ENCODE data around the gene ZSCAN22. TPM values are rescaled to one million over a fixed set of nuclear protein-coding genes. Genes with fewer than 3 reads are reported as not detected.

ZSCAN22 gene
- total and polyA plus RNA-seq, 2 of the 13 experiments (the other 11 are each of a cell fraction or from before 2014, with no cell fraction given), result 2.5 to 3.5 TPM

DNA sequence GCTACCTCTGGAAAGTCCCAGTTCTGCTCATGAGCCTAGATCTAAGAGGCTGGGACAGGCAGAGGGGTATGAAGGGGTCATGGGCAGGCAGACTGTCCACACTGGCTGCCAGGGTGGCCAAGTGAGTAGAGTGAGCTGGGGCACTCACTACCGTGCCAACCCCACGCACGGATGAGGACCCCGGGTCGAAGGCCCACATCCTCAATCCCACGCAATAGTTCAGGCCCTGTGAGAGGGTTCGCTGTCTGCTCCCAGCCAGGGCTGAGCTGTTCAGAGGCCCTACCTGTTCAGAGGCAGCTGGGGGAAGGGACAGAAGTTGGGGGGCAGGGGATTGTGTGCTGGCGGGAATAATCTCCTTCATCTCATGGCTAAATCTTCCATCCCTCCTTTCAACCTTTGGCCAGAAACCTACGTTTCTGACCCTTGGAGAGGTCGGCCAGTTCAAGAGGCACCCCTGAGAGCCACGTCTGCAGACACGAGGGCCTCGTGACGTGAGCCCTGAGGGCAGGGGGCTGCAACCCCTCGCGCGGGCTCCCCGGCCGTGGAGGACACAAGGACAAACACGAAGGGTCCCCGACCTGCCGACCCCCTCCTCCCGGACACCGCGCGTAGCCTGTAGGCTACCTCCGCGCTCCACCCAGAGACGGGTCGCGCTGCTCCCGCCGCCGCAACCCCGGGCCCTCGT lies 59.2 kb downstream of the ZSCAN22 start (continued):
- TF ChIP-seq ZBTB4 (CRISPR knock-in tag; IDR thresholded peaks at IDR 0.05; ENCODE audit: borderline replicate concordance) (no peak), FOXO4 (CRISPR knock-in tag; conservative IDR thresholded peaks at IDR 0.05) (no peak), ZNF639 (CRISPR knock-in tag; conservative IDR thresholded peaks at IDR 0.05) (no peak), ZNF382 (CRISPR knock-in tag; IDR thresholded peaks at IDR 0.05; ENCODE audit: borderline replicate concordance) (no peak), FOXK1 (CRISPR knock-in tag; IDR thresholded peaks at IDR 0.05; ENCODE audit: borderline replicate concordance, low read depth) (no peak), ATF7 (IDR thresholded peaks at IDR 0.05) (no peak), ATF7 (CRISPR knock-in tag; IDR thresholded peaks at IDR 0.05) (no peak), SNRNP70 (IDR thresholded peaks at IDR 0.05; ENCODE audit: low read depth, low read length) (no peak), TCF7L2 (IDR thresholded peaks at IDR 0.05; ENCODE audit: low read depth, low read length) (no peak), NFE2L2 (IDR thresholded peaks at IDR 0.05; ENCODE audit: low read length) (no peak), ZNF446 (CRISPR knock-in tag; IDR thresholded peaks at IDR 0.05) (no peak), RXRA (CRISPR knock-in tag; IDR thresholded peaks at IDR 0.05) (no peak), FLYWCH1 (CRISPR knock-in tag; IDR thresholded peaks at IDR 0.05) (no peak), ZNF235 (CRISPR knock-in tag; IDR thresholded peaks at IDR 0.05; ENCODE audit: borderline replicate concordance) (no peak)
- TF ChIP-seq, protein P1, sequence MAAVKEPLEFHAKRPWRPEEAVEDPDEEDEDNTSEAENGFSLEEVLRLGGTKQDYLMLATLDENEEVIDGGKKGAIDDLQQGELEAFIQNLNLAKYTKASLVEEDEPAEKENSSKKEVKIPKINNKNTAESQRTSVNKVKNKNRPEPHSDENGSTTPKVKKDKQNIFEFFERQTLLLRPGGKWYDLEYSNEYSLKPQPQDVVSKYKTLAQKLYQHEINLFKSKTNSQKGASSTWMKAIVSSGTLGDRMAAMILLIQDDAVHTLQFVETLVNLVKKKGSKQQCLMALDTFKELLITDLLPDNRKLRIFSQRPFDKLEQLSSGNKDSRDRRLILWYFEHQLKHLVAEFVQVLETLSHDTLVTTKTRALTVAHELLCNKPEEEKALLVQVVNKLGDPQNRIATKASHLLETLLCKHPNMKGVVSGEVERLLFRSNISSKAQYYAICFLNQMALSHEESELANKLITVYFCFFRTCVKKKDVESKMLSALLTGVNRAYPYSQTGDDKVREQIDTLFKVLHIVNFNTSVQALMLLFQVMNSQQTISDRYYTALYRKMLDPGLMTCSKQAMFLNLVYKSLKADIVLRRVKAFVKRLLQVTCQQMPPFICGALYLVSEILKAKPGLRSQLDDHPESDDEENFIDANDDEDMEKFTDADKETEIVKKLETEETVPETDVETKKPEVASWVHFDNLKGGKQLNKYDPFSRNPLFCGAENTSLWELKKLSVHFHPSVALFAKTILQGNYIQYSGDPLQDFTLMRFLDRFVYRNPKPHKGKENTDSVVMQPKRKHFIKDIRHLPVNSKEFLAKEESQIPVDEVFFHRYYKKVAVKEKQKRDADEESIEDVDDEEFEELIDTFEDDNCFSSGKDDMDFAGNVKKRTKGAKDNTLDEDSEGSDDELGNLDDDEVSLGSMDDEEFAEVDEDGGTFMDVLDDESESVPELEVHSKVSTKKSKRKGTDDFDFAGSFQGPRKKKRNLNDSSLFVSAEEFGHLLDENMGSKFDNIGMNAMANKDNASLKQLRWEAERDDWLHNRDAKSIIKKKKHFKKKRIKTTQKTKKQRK (IDR thresholded peaks at IDR 0.05; ENCODE audit: low read length), result no peak
- TF ChIP-seq, protein P2, sequence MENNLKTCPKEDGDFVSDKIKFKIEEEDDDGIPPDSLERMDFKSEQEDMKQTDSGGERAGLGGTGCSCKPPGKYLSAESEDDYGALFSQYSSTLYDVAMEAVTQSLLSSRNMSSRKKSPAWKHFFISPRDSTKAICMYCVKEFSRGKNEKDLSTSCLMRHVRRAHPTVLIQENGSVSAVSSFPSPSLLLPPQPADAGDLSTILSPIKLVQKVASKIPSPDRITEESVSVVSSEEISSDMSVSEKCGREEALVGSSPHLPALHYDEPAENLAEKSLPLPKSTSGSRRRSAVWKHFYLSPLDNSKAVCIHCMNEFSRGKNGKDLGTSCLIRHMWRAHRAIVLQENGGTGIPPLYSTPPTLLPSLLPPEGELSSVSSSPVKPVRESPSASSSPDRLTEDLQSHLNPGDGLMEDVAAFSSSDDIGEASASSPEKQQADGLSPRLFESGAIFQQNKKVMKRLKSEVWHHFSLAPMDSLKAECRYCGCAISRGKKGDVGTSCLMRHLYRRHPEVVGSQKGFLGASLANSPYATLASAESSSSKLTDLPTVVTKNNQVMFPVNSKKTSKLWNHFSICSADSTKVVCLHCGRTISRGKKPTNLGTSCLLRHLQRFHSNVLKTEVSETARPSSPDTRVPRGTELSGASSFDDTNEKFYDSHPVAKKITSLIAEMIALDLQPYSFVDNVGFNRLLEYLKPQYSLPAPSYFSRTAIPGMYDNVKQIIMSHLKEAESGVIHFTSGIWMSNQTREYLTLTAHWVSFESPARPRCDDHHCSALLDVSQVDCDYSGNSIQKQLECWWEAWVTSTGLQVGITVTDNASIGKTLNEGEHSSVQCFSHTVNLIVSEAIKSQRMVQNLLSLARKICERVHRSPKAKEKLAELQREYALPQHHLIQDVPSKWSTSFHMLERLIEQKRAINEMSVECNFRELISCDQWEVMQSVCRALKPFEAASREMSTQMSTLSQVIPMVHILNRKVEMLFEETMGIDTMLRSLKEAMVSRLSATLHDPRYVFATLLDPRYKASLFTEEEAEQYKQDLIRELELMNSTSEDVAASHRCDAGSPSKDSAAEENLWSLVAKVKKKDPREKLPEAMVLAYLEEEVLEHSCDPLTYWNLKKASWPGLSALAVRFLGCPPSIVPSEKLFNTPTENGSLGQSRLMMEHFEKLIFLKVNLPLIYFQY (CRISPR knock-in tag; IDR thresholded peaks at IDR 0.05; ENCODE audit: borderline replicate concordance), result no peak
